GM23338 (cell line): ENCODE measurements around the gene TMEM134.

Experiments
- CREB1 ChIP-seq: fragments of 250-450 bp; sonication (Bioruptor Pico); IDR thresholded peaks from 2 replicates; pipeline ENCODE4 v1.5.0; 2020; ENCODE audit warnings: low read depth, mild to moderate bottlenecking, moderate library complexity
- ETS1 ChIP-seq: IDR thresholded peaks from 2 replicates; pipeline ENCODE4 v1.6.1; 2016; ENCODE audit warnings: antibody characterized with exemption
- EZH2 ChIP-seq: fragments of 200-600 bp; sonication (generic); IDR thresholded peaks from one replicate; pipeline ENCODE4 v1.8.0; 2017; ENCODE audit warnings: antibody characterized with exemption, mild to moderate bottlenecking, low read depth; ENCODE audit not compliant: unreplicated experiment
- EZH2phosphoT487 ChIP-seq: fragments of 200-600 bp; sonication (generic); IDR thresholded peaks from one replicate; pipeline ENCODE4 v1.8.1; 2018; ENCODE audit warnings: antibody characterized with exemption; ENCODE audit not compliant: unreplicated experiment
- JUNB ChIP-seq: IDR thresholded peaks from one replicate; pipeline ENCODE4 v1.6.1; 2016; ENCODE audit warnings: antibody characterized with exemption; ENCODE audit not compliant: unreplicated experiment
- NANOG ChIP-seq: IDR thresholded peaks from 2 replicates; pipeline ENCODE4 v1.6.1; 2016; ENCODE audit warnings: antibody characterized with exemption, borderline replicate concordance
- POLR2AphosphoS5 ChIP-seq: IDR thresholded peaks from 2 replicates; pipeline ENCODE4 v1.6.1; 2016; ENCODE audit warnings: antibody characterized with exemption, low read depth
- ZNF114 ChIP-seq: fragments of 250-450 bp; sonication (Bioruptor Pico); IDR thresholded peaks from 2 replicates; pipeline ENCODE4 v1.5.0; 2020; ENCODE audit warnings: mild to moderate bottlenecking, moderate library complexity
- ZNF331 ChIP-seq: fragments of 250-450 bp; sonication (Bioruptor Pico); IDR thresholded peaks from 2 replicates; pipeline ENCODE4 v1.5.0; 2020; ENCODE audit warnings: low read depth, mild to moderate bottlenecking, moderate library complexity
- ZNF462 ChIP-seq: fragments of 250-450 bp; sonication (Bioruptor Pico); IDR thresholded peaks from 2 replicates; pipeline ENCODE4 v1.5.0; 2020; ENCODE audit warnings: mild to moderate bottlenecking, moderate library complexity
- TF ChIP-seq, protein P1 (sequence below), 2 experiments: fragments of 200-600 bp in 1 of 2; sonication (generic) in 1 of 2; conservative IDR thresholded peaks; 2 replicates each; pipeline versions ENCODE4 v1.5.1 to v1.6.1; 2016 to 2017; ENCODE audit warnings: antibody characterized with exemption in 2 of 2, low read depth in 2 of 2, mild to moderate bottlenecking in 2 of 2, moderate library complexity in 1 of 2
- TF ChIP-seq, protein P2 (sequence below): IDR thresholded peaks from one replicate; pipeline ENCODE4 v1.6.1; 2018; ENCODE audit warnings: antibody characterized with exemption; ENCODE audit not compliant: unreplicated experiment

DNA sequence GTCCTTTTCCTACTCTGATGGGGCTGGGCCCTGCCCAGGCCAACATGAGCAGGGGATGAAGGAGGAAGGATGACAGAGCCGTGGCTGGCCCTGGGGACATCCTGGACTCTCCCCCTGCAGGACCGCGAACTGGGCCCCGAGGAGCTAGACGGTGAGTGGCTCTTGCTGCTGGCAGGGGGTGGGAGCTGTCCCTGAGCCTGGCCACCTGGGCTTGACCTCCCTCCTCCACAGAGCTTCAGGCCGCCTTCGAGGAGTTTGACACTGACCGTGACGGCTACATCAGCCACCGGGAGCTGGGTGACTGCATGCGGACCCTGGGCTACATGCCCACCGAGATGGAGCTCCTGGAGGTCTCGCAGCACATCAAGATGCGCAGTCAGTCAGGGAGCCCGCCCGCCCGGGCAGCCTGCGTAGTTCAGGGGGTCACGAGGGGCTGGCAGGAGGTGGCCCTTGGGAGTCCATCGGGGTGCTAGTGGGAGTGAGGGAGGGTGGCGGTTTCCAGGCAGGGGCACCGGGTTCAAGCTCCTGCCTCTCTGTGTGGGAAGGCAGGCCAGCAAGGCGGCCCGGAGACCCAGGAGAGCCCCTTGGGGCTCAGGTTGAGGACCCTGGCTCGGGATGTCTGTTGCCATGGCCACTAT is 12.9 kb downstream of the TMEM134 start:
- TF ChIP-seq, protein P1, sequence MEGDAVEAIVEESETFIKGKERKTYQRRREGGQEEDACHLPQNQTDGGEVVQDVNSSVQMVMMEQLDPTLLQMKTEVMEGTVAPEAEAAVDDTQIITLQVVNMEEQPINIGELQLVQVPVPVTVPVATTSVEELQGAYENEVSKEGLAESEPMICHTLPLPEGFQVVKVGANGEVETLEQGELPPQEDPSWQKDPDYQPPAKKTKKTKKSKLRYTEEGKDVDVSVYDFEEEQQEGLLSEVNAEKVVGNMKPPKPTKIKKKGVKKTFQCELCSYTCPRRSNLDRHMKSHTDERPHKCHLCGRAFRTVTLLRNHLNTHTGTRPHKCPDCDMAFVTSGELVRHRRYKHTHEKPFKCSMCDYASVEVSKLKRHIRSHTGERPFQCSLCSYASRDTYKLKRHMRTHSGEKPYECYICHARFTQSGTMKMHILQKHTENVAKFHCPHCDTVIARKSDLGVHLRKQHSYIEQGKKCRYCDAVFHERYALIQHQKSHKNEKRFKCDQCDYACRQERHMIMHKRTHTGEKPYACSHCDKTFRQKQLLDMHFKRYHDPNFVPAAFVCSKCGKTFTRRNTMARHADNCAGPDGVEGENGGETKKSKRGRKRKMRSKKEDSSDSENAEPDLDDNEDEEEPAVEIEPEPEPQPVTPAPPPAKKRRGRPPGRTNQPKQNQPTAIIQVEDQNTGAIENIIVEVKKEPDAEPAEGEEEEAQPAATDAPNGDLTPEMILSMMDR (conservative IDR thresholded peaks at IDR 0.05; ENCODE audit: low read depth in 2 of 2): no peak
- TF ChIP-seq POLR2AphosphoS5: no peak
- TF ChIP-seq EZH2phosphoT487: no peak
- TF ChIP-seq ETS1: no peak
- TF ChIP-seq CREB1 (CRISPR knock-in tag): no peak
- no peak for TF ChIP-seq ZNF462 (CRISPR knock-in tag)
- TF ChIP-seq ZNF331 (CRISPR knock-in tag): no peak
- TF ChIP-seq EZH2: no peak
- TF ChIP-seq JUNB: no peak
- TF ChIP-seq, protein P2, sequence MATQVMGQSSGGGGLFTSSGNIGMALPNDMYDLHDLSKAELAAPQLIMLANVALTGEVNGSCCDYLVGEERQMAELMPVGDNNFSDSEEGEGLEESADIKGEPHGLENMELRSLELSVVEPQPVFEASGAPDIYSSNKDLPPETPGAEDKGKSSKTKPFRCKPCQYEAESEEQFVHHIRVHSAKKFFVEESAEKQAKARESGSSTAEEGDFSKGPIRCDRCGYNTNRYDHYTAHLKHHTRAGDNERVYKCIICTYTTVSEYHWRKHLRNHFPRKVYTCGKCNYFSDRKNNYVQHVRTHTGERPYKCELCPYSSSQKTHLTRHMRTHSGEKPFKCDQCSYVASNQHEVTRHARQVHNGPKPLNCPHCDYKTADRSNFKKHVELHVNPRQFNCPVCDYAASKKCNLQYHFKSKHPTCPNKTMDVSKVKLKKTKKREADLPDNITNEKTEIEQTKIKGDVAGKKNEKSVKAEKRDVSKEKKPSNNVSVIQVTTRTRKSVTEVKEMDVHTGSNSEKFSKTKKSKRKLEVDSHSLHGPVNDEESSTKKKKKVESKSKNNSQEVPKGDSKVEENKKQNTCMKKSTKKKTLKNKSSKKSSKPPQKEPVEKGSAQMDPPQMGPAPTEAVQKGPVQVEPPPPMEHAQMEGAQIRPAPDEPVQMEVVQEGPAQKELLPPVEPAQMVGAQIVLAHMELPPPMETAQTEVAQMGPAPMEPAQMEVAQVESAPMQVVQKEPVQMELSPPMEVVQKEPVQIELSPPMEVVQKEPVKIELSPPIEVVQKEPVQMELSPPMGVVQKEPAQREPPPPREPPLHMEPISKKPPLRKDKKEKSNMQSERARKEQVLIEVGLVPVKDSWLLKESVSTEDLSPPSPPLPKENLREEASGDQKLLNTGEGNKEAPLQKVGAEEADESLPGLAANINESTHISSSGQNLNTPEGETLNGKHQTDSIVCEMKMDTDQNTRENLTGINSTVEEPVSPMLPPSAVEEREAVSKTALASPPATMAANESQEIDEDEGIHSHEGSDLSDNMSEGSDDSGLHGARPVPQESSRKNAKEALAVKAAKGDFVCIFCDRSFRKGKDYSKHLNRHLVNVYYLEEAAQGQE: no peak
- TF ChIP-seq NANOG: no peak
- no peak for TF ChIP-seq ZNF114 (CRISPR knock-in tag)
